HCT116 (cell line): ENCODE results near the gene APBB3. TPM values are rescaled to one million over a fixed set of nuclear protein-coding genes. Genes with fewer than 3 reads are reported as not detected.

Experiments used
- ATAC-seq: fragments of 200-7000 bp; cut with Tn5 transposase; 2 replicates; pipeline ENCODE4 v1.9.1; 2020; ENCODE audit warnings: mild to moderate bottlenecking, moderate library complexity
- BruUV-seq: library from RNA; stranded (reverse); fragments of 400-500 nt; replicated peaks from 2 replicates; lab custom pipeline; 2021; lab: Mats Ljungman, UMichigan
- CTCF ChIA-PET: fragments of 300-600 bp; sonication (Branson Sonifier 250); formaldehyde crosslinking; loops from one replicate; lab custom pipeline; 2021; ENCODE audit warnings: antibody characterized with exemption; lab: Charles Lee
- POLR2A ChIA-PET: fragments of 300-600, 350-600 bp; sonication (Branson Sonifier 250); formaldehyde crosslinking; loops from one replicate; lab custom pipeline; 2021; ENCODE audit warnings: antibody characterized with exemption; lab: Charles Lee
- RAD21 ChIA-PET, 2 experiments: fragments of 300-600 bp; sonication (Branson Sonifier 250); formaldehyde crosslinking; loops; one replicate each; lab custom pipeline; 2023; ENCODE audit warnings: low total read pairs in 2 of 2; ENCODE audit not compliant: uncharacterized antibody in 2 of 2, unreplicated experiment in 2 of 2, low non-redundant PET in 1 of 2; lab: Charles Lee
- DNase-seq: peaks from one replicate; pipeline ENCODE4 v3.0.0-alpha.2; 2010; ENCODE audit warnings: low read depth, low spot score
- H2AFZ ChIP-seq: fragments of 200-600 bp; shearing (Covaris generic), sonication (generic); 2 replicates; pipeline ENCODE4 v1.6.1; 2017; ENCODE audit warnings: low read depth, mixed run types, mixed read lengths, antibody characterized with exemption, low read length; ENCODE audit not compliant: poor library complexity, severe bottlenecking
- H3K27ac ChIP-seq: 2 replicates; pipeline ENCODE4 v1.5.1; 2012; ENCODE audit warnings: low read depth, low read length
- H3K27me3 ChIP-seq: fragments of 200-600 bp; sonication (generic); 2 replicates; pipeline ENCODE4 v1.6.1; 2016; ENCODE audit warnings: mixed run types, low read length, mixed read lengths; ENCODE audit not compliant: insufficient read depth
- H3K36me3 ChIP-seq, 2 experiments: fragments of 200-500 bp in 1 of 2; fragments of 200-600 bp in 1 of 2; sonication (Bioruptor generic) in 1 of 2; sonication (generic) in 1 of 2; 2 replicates each; pipeline versions ENCODE4 v1.5.1 to v1.6.1; 2014 to 2016; ENCODE audit warnings: low read length in 2 of 2, inconsistent platforms in 1 of 2, mixed read lengths in 1 of 2, mixed run types in 1 of 2; ENCODE audit not compliant: insufficient read depth in 2 of 2, control insufficient read depth in 1 of 2
- H3K4me1 ChIP-seq, 2 experiments: fragments of 200-600 bp in 1 of 2; sonication (generic) in 1 of 2; 2 replicates each; pipeline versions ENCODE4 v1.5.1 to v1.6.1; 2012 to 2017; ENCODE audit warnings: low read length in 2 of 2, inconsistent platforms in 1 of 2, mild to moderate bottlenecking in 1 of 2, mixed read lengths in 1 of 2, mixed run types in 1 of 2, moderate library complexity in 1 of 2; ENCODE audit not compliant: insufficient read depth in 2 of 2, control insufficient read depth in 1 of 2
- H3K4me2 ChIP-seq: fragments of 200-600 bp; sonication (generic); 2 replicates; pipeline ENCODE4 v1.6.1; 2017; ENCODE audit warnings: mixed run types, low read length, mixed read lengths
- H3K4me3 ChIP-seq, 2 experiments: fragments of 200-600 bp in 1 of 2; sonication (generic) in 1 of 2; replicated peaks in 1 of 2; 2 replicates each; pipeline ENCODE4 v1.5.1; 2011 to 2016; ENCODE audit warnings: low read length in 2 of 2, control low read depth in 1 of 2, low read depth in 1 of 2, mild to moderate bottlenecking in 1 of 2, mixed read lengths in 1 of 2, mixed run types in 1 of 2
- H3K79me2 ChIP-seq: fragments of 200-600 bp; sonication (generic); 2 replicates; pipeline ENCODE4 v1.6.1; 2017; ENCODE audit warnings: mild to moderate bottlenecking, mixed run types, low read length, moderate library complexity, mixed read lengths; ENCODE audit not compliant: insufficient read depth
- H3K9ac ChIP-seq: fragments of 200-600 bp; sonication (generic); 2 replicates; pipeline ENCODE4 v1.6.1; 2016; ENCODE audit warnings: low read length, mixed read lengths
- H3K9me2 ChIP-seq: fragments of 200-600 bp; sonication (generic), shearing (Covaris generic); 2 replicates; pipeline ENCODE4 v1.6.1; 2017; ENCODE audit warnings: mixed run types, mild to moderate bottlenecking, moderate library complexity; ENCODE audit not compliant: insufficient read depth
- H3K9me3 ChIP-seq, 2 experiments: fragments of 200-500 bp in 1 of 2; fragments of 200-600 bp in 1 of 2; sonication (Bioruptor generic) in 1 of 2; sonication (generic) in 1 of 2; 2 replicates each; pipeline ENCODE4 v1.6.1; 2014 to 2017; ENCODE audit warnings: low read length in 2 of 2, mixed read lengths in 2 of 2, inconsistent platforms in 1 of 2, low read depth in 1 of 2, mild to moderate bottlenecking in 1 of 2, mixed run types in 1 of 2, moderate library complexity in 1 of 2; ENCODE audit not compliant: control insufficient read depth in 1 of 2, insufficient read depth in 1 of 2
- H4K20me1 ChIP-seq: fragments of 200-600 bp; sonication (generic), shearing (Covaris generic); 2 replicates; pipeline ENCODE4 v1.6.1; 2017; ENCODE audit warnings: mixed run types, mild to moderate bottlenecking, moderate library complexity; ENCODE audit not compliant: insufficient read depth
- ATF3 ChIP-seq: IDR thresholded peaks from 2 replicates; pipeline ENCODE4 v1.6.1; 2012
- CTCF ChIP-seq, 3 experiments: fragments of 200-600 bp in 1 of 3; sonication (generic) in 1 of 3; IDR thresholded peaks in 2 of 3; conservative IDR thresholded peaks in 1 of 3; 2 replicates each; pipeline ENCODE4 v1.5.1; 2012 to 2017; ENCODE audit warnings: low read depth in 2 of 3, low read length in 2 of 3, antibody characterized with exemption in 1 of 3, borderline replicate concordance in 1 of 3, control low read depth in 1 of 3, mild to moderate bottlenecking in 1 of 3, mixed read lengths in 1 of 3, mixed run types in 1 of 3, moderate library complexity in 1 of 3; ENCODE audit not compliant: insufficient read depth in 1 of 3
- EZH2 ChIP-seq: fragments of 200-600 bp; sonication (generic); IDR thresholded peaks from 2 replicates; pipeline ENCODE4 v1.6.1; 2017; ENCODE audit warnings: antibody characterized with exemption, mixed run types
- EZH2phosphoT487 ChIP-seq: fragments of 200-600 bp; IDR thresholded peaks from 2 replicates; pipeline ENCODE4 v1.6.1; 2018; ENCODE audit warnings: antibody characterized with exemption, borderline replicate concordance
- FOSL1 ChIP-seq: IDR thresholded peaks from 2 replicates; pipeline ENCODE4 v1.6.1; 2012; ENCODE audit warnings: low read depth
- POLR2A ChIP-seq: IDR thresholded peaks from 2 replicates; pipeline ENCODE4 v1.7.0; 2011; ENCODE audit warnings: borderline replicate concordance; ENCODE audit not compliant: insufficient read depth, insufficient read length; ENCODE audit errors: extremely low read depth
- POLR2AphosphoS5 ChIP-seq: IDR thresholded peaks from 2 replicates; pipeline ENCODE4 v1.6.1; 2011; ENCODE audit warnings: mild to moderate bottlenecking, low read depth, low read length, moderate library complexity
- SRF ChIP-seq: IDR thresholded peaks from 2 replicates; pipeline ENCODE4 v1.6.1; 2012; ENCODE audit warnings: low read depth
- ZFX ChIP-seq: fragments of 450-650 bp; IDR thresholded peaks from 2 replicates; pipeline ENCODE4 v1.6.1; 2017
- ZNF274 ChIP-seq: fragments of 200-500 bp; sonication (Bioruptor generic); IDR thresholded peaks from 2 replicates; pipeline ENCODE4 v1.6.1; 2014; ENCODE audit warnings: mild to moderate bottlenecking, low read depth, low read length, inconsistent platforms
- intact Hi-C: fragments of 100-400 bp; cut with micrococcal nuclease; formaldehyde crosslinking; loops from 2 replicates; pipeline ENCODE4 v1.10.0; 2022
- total RNA-seq: library from RNA; stranded (reverse); gene quantifications from one replicate; pipeline ENCODE4 v1.2.1, GENCODE V29; 2021; ENCODE audit not compliant: unreplicated experiment
- TF ChIP-seq, protein P1 (sequence below): IDR thresholded peaks from 2 replicates; pipeline ENCODE4 v1.6.1; 2012
- TF ChIP-seq, protein P2 (sequence below): IDR thresholded peaks from 2 replicates; pipeline ENCODE4 v1.6.1; 2012; ENCODE audit warnings: low read depth

APBB3 gene
- total RNA-seq, 1 experiment from 2014 or later = 28.4 TPM

- ATAC-seq (no peak), DNase-seq (no peak)
- Histone ChIP-seq H3K4me1 (peaks cover 2 to 18% of the 10 kb centered on the region in 2 experiments; a peak in 3 of 4 replicates), H3K9ac (no peak overlapping the region), H3K9me3 (no peaks in the 10 kb centered on the region), H3K79me2 (no peaks in the 10 kb centered on the region), H3K4me3 (no peak overlapping the region), H3K27me3 (no peaks in the 10 kb centered on the region), H3K9me2 (no peaks in the 10 kb centered on the region), H3K4me2 (no peak overlapping the region), H3K27ac (no peak overlapping the region), H3K36me3 (peaks cover 16 to 21% of the 10 kb centered on the region in 2 experiments; a peak in 3 of 4 replicates), H4K20me1 (no peaks in the 10 kb centered on the region), H2AFZ (no peak overlapping the region)
- intact Hi-C loops = no loop called here
- no TSS peak for BruUV-seq
- ChIA-PET RAD21 (no interaction called here), CTCF (no interaction called here), POLR2A (no interaction called here)
- TF ChIP-seq, protein P1, sequence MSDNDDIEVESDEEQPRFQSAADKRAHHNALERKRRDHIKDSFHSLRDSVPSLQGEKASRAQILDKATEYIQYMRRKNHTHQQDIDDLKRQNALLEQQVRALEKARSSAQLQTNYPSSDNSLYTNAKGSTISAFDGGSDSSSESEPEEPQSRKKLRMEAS = no peak
- no peak for TF ChIP-seq ATF3
- no peak for TF ChIP-seq ZFX
- TF ChIP-seq EZH2 = no peak
Observed at GRCh38 chr5:140542972-140543371, 21.4 kb downstream of the APBB3 start.

- no TSS peak for BruUV-seq
- DNase-seq (no peak), ATAC-seq (no peak)
- Histone ChIP-seq H3K27me3 (no peaks in the 10 kb centered on the region), H3K9me3 (no peaks in the 10 kb centered on the region), H2AFZ (no peak overlapping the region), H3K36me3 (peaks cover 22 to 31% of the 10 kb centered on the region in 2 experiments; a peak in 3 of 4 replicates), H3K4me1 (no peaks in the 10 kb centered on the region), H4K20me1 (no peaks in the 10 kb centered on the region), H3K9me2 (no peaks in the 10 kb centered on the region), H3K4me2 (no peak overlapping the region), H3K27ac (no peak overlapping the region), H3K79me2 (no peaks in the 10 kb centered on the region), H3K4me3 (no peak overlapping the region), H3K9ac (no peak overlapping the region)
- ChIA-PET POLR2A (no interaction called here), RAD21 (interaction anchor here in 1 of 2 experiments (0.5 kb wide), 1 partner anchor 182 kb away, joined by 3 read pairs; no protein-coding TSS in a partner anchor), CTCF (no interaction called here)
- intact Hi-C loops = no loop called here
- TF ChIP-seq EZH2phosphoT487 (no peak), FOSL1 (no peak), ZNF274 (no peak), POLR2A (no peak), POLR2AphosphoS5 (no peak), SRF (no peak), CTCF (IDR thresholded peaks at IDR 0.05 in 2 of 3, conservative IDR thresholded peaks at IDR 0.05 in 1 of 3; ENCODE audit: borderline replicate concordance in 1 of 3, insufficient read depth in 1 of 3, low read depth in 2 of 3, low read length in 2 of 3) (no peak)
- TF ChIP-seq, protein P2, sequence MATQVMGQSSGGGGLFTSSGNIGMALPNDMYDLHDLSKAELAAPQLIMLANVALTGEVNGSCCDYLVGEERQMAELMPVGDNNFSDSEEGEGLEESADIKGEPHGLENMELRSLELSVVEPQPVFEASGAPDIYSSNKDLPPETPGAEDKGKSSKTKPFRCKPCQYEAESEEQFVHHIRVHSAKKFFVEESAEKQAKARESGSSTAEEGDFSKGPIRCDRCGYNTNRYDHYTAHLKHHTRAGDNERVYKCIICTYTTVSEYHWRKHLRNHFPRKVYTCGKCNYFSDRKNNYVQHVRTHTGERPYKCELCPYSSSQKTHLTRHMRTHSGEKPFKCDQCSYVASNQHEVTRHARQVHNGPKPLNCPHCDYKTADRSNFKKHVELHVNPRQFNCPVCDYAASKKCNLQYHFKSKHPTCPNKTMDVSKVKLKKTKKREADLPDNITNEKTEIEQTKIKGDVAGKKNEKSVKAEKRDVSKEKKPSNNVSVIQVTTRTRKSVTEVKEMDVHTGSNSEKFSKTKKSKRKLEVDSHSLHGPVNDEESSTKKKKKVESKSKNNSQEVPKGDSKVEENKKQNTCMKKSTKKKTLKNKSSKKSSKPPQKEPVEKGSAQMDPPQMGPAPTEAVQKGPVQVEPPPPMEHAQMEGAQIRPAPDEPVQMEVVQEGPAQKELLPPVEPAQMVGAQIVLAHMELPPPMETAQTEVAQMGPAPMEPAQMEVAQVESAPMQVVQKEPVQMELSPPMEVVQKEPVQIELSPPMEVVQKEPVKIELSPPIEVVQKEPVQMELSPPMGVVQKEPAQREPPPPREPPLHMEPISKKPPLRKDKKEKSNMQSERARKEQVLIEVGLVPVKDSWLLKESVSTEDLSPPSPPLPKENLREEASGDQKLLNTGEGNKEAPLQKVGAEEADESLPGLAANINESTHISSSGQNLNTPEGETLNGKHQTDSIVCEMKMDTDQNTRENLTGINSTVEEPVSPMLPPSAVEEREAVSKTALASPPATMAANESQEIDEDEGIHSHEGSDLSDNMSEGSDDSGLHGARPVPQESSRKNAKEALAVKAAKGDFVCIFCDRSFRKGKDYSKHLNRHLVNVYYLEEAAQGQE = no peak
Observed at GRCh38 chr5:140540227-140540626, 24.2 kb downstream of the APBB3 start.
